ENCODE data around the gene ZSWIM5. TPM values are rescaled to one million over a fixed set of nuclear protein-coding genes. Genes with fewer than 3 reads are reported as not detected.

ZSWIM5 gene
- total RNA-seq, 2 donors from 2014 or later = 0.86 to 1.9 TPM

- Mint-ChIP-seq H3K36me3 (ENCODE audit: low read depth) (no peaks in the 10 kb centered on the region), H3K4me3 (no peak overlapping the region), H3K27ac (no peak overlapping the region), H3K27me3 (no peaks in the 10 kb centered on the region), H3K9me3 (no peaks in the 10 kb centered on the region), H3K4me1 (no peaks in the 10 kb centered on the region)
- no peak for ATAC-seq (replicated peaks)
Measured at GRCh38 chr1:45059829-45060228, 146.6 kb downstream of the ZSWIM5 start.

- ATAC-seq (replicated peaks) = no peak
- no peaks in the 10 kb centered on the region for H3K27me3 Mint-ChIP-seq
- H3K9me3 Mint-ChIP-seq = no peaks in the 10 kb centered on the region
Measured at GRCh38 chr1:45057542-45057941, 148.9 kb downstream of the ZSWIM5 start.

DNA sequence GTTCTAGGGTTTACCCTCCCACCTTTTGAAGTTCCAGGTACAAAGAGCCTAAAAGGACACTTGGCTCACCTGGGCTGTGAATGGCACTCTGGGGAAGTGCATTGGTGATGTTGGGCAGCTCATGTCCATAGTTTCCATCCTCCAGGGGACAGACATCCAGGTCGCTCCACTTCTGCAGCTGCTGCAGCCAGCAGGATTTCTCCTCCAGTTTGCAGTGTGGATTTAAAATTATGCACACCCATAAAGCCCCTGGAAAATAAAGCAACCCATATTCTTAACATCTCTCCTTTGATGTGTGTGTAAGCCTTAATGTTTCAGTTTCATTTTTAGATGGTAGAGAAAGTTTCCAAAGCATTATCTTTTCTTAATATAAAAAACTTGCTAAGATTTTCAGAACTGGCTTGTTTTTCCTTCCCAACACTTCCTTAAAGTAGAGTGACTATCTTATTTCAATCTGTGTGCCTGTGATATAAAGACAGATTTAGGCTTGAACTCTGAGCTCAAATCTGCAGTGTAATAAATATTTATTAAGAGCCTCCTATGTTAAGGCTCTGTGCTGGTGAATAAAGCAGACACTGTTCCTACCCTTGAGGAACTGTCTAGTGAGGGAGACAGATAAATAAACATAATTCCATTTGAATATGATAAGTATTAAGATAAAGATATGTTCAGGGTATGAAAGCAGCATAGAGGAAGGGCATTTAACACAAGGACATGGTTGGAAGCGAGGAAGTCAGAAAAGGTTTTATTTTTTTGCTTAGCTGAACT, 155.2 kb downstream of the ZSWIM5 start:
- Mint-ChIP-seq H3K36me3 (ENCODE audit: low read depth) (no peaks in the 10 kb centered on the region), H3K9me3 (no peaks in the 10 kb centered on the region), H3K27ac (peak overlapping the region; percentile 18), H3K4me1 (peaks cover 6% of the 10 kb centered on the region), H3K27me3 (no peaks in the 10 kb centered on the region), H3K4me3 (peak overlapping the region; percentile 33)
- ATAC-seq (replicated peaks) = peak; percentile 67

More at GRCh38 chr1:45057542-45057941, 148.9 kb downstream of the ZSWIM5 start:
- no peaks in the 10 kb centered on the region for H3K36me3 Mint-ChIP-seq (ENCODE audit: low read depth)
- H3K4me3 Mint-ChIP-seq = no peak overlapping the region
- H3K4me1 Mint-ChIP-seq = no peaks in the 10 kb centered on the region
- no peak overlapping the region for H3K27ac Mint-ChIP-seq

DNA sequence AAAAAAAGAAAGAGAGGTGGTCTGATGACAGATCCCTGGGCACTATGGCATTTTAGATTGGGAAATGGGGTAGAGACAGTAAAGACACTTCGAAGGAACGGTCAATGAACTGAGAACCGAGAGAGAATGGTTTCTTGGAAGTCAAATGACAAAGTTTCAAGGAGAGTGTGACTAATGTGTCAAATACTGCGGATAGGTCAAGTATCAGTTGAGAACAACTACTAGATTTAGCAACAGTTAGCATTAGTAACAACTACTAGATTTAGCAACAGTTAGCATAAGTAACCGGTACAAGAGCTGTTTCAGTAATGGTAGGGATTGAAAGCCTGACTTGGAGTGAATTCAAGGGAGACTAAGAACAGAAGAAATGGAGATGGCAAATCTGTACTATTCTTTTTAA, 159.4 kb downstream of the ZSWIM5 start:
- H3K9me3 Mint-ChIP-seq = no peaks in the 10 kb centered on the region
- H3K27me3 Mint-ChIP-seq = no peaks in the 10 kb centered on the region
- H3K4me3 Mint-ChIP-seq = no peak overlapping the region
- H3K36me3 Mint-ChIP-seq (ENCODE audit: low read depth) = no peaks in the 10 kb centered on the region
- H3K4me1 Mint-ChIP-seq = peaks cover 6% of the 10 kb centered on the region
- no peak overlapping the region for H3K27ac Mint-ChIP-seq
- peak; percentile 79 for ATAC-seq (replicated peaks)

DNA sequence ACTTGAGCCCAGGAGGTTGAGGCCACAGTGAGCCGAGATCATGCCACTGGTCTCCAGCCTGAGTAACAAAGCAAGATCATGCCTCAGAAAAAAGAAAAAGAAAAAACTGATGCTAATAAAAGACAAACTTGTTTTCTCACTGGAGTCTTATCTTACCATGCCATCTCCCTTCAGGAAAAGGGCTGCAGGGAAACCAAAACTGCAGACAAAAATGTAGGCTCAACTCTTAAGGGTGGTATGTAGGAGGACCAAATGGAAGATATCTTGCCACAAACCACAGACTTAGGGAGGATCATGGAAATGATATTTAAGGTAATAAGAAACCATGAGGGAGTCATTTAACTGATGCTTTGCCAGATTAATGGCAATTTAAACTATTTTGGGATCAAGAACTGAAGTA, 161.5 kb downstream of the ZSWIM5 start:
- H3K27me3 Mint-ChIP-seq = no peaks in the 10 kb centered on the region
- no peak overlapping the region for H3K27ac Mint-ChIP-seq
- no peak overlapping the region for H3K4me3 Mint-ChIP-seq
- ATAC-seq (replicated peaks) = no peak
- no peaks in the 10 kb centered on the region for H3K36me3 Mint-ChIP-seq (ENCODE audit: low read depth)
- no peaks in the 10 kb centered on the region for H3K4me1 Mint-ChIP-seq
- no peaks in the 10 kb centered on the region for H3K9me3 Mint-ChIP-seq

DNA sequence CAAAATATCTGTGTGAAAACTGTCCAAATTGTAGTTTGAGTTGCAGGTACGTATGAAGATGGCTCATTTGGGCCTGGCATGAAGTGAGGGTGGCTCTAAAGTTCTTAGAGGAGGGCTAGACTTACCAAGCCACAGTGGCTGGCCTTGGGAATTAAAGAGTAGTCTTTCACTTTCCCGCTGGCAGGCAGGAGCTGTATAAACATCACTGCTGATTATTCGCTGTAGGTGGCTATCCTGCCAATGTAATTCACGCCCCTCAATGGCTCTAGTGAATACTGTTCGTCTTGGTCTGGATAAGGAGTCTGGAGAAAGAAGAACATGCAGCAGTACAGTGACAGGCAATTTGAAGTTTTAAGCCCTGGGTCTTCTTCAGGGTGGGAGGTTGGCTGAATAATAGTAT, 163.3 kb downstream of the ZSWIM5 start:
- ATAC-seq (replicated peaks) = no peak
- Mint-ChIP-seq H3K27me3 (no peaks in the 10 kb centered on the region), H3K9me3 (no peaks in the 10 kb centered on the region), H3K36me3 (ENCODE audit: low read depth) (peaks cover 5% of the 10 kb centered on the region), H3K4me3 (no peak overlapping the region), H3K4me1 (no peaks in the 10 kb centered on the region), H3K27ac (no peak overlapping the region)

DNA sequence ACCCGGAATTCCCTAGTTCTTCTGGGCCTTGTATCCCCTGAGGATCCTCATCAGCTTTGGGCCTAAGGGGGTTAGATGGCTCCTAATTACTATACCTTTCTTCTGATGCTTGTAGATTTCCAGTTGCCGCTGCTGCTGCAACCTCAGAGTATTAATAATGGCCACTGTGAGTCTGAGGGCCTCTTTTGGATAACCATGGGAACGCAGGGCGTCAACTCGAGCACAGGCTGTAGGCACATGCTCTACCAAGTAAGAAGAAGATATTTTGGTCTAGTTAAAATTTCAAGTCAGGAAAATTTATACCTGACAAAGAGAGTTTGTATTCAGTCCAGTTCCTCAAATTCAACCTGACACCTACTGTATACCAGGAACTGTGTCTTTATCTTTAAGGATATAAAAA, 166.1 kb downstream of the ZSWIM5 start:
- Mint-ChIP-seq H3K27me3 (no peaks in the 10 kb centered on the region), H3K4me3 (no peak overlapping the region), H3K27ac (no peak overlapping the region), H3K4me1 (no peaks in the 10 kb centered on the region), H3K9me3 (no peaks in the 10 kb centered on the region), H3K36me3 (ENCODE audit: low read depth) (peaks cover 6% of the 10 kb centered on the region)
- ATAC-seq (replicated peaks) = no peak

DNA sequence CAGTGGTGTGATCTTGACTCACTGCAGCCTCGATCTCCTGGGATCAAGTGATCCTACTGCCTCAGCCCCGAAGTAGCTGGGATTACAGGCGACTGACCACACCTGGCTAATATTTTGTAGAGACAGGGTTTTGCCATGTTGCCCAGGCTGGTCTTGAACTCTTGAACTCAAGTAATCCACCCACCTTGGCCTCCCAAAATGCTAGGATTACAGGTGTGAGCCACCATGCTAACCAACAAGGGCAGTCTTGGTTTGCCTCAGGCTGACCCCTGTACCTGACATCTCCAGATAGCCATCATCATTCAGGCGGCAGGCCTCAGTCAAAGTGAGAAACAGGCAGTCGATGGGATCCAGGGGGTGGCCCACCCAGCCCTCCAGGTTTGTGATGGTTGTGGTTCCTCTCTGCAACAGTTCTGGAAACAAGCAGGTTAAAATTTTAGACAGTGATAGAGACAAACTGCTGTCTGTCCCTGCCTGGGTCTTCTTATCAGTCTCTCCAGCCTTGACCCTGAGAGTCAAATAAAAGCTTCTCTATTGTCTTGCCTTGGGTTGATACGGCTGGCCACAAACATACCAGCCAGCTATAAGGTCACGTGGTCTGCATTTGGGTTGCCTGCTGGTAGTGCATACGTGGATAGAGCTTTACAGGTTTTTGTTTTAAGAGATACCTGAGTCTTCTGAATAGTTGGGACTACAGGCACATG, 167.6 kb downstream of the ZSWIM5 start:
- Mint-ChIP-seq H3K4me3 (no peak overlapping the region), H3K27me3 (no peaks in the 10 kb centered on the region), H3K9me3 (no peaks in the 10 kb centered on the region), H3K4me1 (no peaks in the 10 kb centered on the region), H3K27ac (no peak overlapping the region), H3K36me3 (ENCODE audit: low read depth) (peaks cover 6% of the 10 kb centered on the region)
- ATAC-seq (replicated peaks) = no peak

- no peak overlapping the region for H3K4me3 Mint-ChIP-seq
- H3K36me3 Mint-ChIP-seq (ENCODE audit: low read depth) = peaks cover 6% of the 10 kb centered on the region
- no peak overlapping the region for H3K27ac Mint-ChIP-seq
- H3K4me1 Mint-ChIP-seq = no peaks in the 10 kb centered on the region
- no peaks in the 10 kb centered on the region for H3K9me3 Mint-ChIP-seq
- H3K27me3 Mint-ChIP-seq = no peaks in the 10 kb centered on the region
- ATAC-seq (replicated peaks) = no peak
Measured at GRCh38 chr1:45038240-45038639, 168.2 kb downstream of the ZSWIM5 start.

- Mint-ChIP-seq H3K27ac (no peak overlapping the region), H3K9me3 (no peaks in the 10 kb centered on the region), H3K27me3 (no peaks in the 10 kb centered on the region), H3K4me1 (no peaks in the 10 kb centered on the region), H3K4me3 (no peak overlapping the region), H3K36me3 (ENCODE audit: low read depth) (peaks cover 6% of the 10 kb centered on the region)
- peak; percentile 93 for ATAC-seq (replicated peaks)
Measured at GRCh38 chr1:45037456-45037855, 168.9 kb downstream of the ZSWIM5 start.

DNA sequence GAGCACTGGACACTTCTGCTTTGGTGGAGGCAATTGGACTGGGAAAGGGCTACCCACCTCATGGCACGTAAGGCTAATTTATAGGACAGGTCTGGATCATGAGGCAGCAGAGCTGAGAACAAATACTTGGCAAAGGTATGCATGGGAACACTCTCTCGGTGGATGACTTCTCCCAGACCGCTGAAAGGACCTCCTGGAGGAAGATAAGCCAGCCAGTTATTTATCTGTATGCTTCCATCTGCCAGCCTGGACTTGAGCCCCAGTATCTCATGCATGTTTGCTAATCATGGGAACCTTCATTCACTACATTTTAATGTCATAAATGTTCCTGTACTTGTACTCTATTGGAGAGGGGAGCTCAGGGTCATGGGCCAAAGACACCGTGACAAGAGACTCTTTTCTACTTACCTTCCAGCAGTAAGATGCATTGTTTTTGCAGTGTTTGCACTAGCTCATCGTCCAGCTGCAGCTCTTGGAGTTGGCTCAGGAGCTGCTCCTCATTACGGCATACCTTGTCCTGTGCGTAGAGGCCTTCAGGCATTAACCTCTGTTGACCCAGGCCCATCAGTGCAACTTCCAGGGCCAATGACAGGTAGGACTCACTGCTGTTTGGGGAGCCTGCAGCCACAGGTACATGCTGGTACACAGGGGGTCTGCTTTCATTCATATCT, 170.6 kb downstream of the ZSWIM5 start:
- Mint-ChIP-seq H3K4me1 (no peaks in the 10 kb centered on the region), H3K36me3 (ENCODE audit: low read depth) (peaks cover 6% of the 10 kb centered on the region), H3K27ac (no peak overlapping the region), H3K27me3 (no peaks in the 10 kb centered on the region), H3K9me3 (no peaks in the 10 kb centered on the region), H3K4me3 (no peak overlapping the region)
- no peak for ATAC-seq (replicated peaks)

DNA sequence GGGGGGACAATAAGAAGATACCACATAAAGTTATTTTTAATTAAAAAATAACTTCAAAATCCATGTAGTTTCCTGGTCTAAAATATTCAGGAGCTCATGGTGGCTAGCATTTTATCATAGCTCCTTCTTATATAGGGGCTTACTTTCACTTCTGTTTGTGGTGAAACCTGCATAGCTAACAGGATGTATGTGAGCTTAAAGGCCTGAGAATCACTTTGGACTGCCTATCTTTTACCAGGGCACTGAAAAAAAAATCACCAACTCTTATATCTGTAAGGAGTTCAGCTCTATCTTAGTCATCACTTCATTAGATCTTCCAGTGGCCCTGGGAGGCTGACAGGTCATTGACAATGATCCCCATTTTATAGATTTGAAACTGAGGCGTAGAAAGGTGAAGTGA, 173.0 kb downstream of the ZSWIM5 start:
- no peak for ATAC-seq (replicated peaks)
- H3K36me3 Mint-ChIP-seq (ENCODE audit: low read depth) = peaks cover 3% of the 10 kb centered on the region
- no peaks in the 10 kb centered on the region for H3K9me3 Mint-ChIP-seq
- H3K4me1 Mint-ChIP-seq = no peaks in the 10 kb centered on the region
- H3K4me3 Mint-ChIP-seq = no peak overlapping the region
- H3K27ac Mint-ChIP-seq = no peak overlapping the region
- H3K27me3 Mint-ChIP-seq = no peaks in the 10 kb centered on the region

DNA sequence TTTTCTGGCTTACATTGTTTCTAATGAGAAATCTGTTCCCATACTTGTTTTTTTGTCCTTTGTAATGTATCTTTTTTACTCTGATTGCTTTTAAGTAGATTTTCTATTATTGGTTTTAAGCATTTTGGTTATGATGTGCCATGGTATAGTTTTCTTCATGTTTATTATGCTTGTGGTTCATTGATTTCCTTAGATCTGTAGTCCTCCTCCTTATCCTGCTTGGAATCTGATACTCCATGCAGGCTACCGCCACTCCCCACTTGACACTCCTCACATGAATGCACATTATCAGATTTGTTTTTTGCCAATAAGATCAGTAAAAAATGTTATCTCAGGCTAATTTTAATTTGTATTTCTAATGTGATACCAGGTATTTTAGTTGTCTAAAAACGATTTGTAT, 173.6 kb downstream of the ZSWIM5 start:
- Mint-ChIP-seq H3K9me3 (no peaks in the 10 kb centered on the region), H3K27me3 (no peaks in the 10 kb centered on the region), H3K4me3 (no peak overlapping the region), H3K4me1 (no peaks in the 10 kb centered on the region), H3K27ac (no peak overlapping the region), H3K36me3 (ENCODE audit: low read depth) (no peaks in the 10 kb centered on the region)
- no peak for ATAC-seq (replicated peaks)

- Mint-ChIP-seq H3K36me3 (ENCODE audit: low read depth) (no peaks in the 10 kb centered on the region), H3K9me3 (no peaks in the 10 kb centered on the region), H3K4me3 (no peak overlapping the region), H3K27me3 (no peaks in the 10 kb centered on the region), H3K27ac (no peak overlapping the region), H3K4me1 (peaks cover 7% of the 10 kb centered on the region)
- ATAC-seq (replicated peaks) = peak; percentile 60
Measured at GRCh38 chr1:45026446-45026845, 180.0 kb downstream of the ZSWIM5 start.

DNA sequence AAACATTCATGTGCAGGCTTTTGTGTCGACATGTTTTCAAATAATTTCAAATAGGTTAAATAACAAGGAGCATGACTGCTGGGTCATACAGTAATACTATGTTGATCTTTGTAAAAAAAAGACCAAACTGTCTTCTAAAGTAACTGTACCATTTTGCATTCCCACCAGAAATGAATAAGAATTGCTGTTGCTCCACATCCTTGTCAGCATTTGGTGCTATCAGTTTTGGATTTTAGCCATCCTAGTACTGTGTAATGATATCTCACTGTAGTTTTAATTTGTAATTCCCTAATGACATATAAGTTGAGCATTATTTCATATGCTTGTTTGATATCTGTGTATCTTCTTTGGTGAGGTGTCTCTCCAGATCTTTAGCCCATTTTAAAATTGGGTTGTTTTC, 182.7 kb downstream of the ZSWIM5 start:
- Mint-ChIP-seq H3K27ac (no peak overlapping the region), H3K4me1 (peaks cover 7% of the 10 kb centered on the region), H3K27me3 (no peaks in the 10 kb centered on the region), H3K9me3 (no peaks in the 10 kb centered on the region), H3K4me3 (no peak overlapping the region), H3K36me3 (ENCODE audit: low read depth) (no peaks in the 10 kb centered on the region)
- no peak for ATAC-seq (replicated peaks)
